Measurements from ENCODE around the gene NUDT17.

The NUDT17 gene

DNA sequence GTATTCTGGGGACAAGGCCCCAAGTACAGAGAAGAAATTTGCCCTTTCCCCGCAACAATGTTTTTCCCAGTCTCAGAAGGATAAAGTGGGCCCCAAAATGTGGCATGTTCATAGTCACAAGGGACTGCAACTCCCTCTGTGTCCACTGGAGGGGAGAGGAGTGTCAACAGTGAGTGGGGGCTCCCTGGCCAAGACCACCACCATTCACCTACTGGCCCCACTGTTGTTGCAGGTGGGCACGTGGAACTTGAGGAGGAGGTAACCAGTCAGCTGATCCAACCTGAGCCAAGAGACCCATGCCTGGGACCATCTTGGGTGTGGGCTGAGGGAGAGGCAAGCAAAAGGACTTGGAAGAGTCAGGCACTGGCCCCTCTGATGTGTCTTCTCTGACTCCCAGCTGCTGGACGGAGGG lies 777 bp downstream of the NUDT17 start:
- Histone ChIP-seq H3K27me3 (no peaks in the 10 kb centered on the region), H3K9me3 (no peaks in the 10 kb centered on the region), H3K4me1 (no peaks in the 10 kb centered on the region), H3K4me3 (ENCODE audit: low read depth, low read length) (peak overlapping the region; percentile 77), H3K36me3 (peaks cover 9% of the 10 kb centered on the region)
- TF ChIP-seq, protein P1, sequence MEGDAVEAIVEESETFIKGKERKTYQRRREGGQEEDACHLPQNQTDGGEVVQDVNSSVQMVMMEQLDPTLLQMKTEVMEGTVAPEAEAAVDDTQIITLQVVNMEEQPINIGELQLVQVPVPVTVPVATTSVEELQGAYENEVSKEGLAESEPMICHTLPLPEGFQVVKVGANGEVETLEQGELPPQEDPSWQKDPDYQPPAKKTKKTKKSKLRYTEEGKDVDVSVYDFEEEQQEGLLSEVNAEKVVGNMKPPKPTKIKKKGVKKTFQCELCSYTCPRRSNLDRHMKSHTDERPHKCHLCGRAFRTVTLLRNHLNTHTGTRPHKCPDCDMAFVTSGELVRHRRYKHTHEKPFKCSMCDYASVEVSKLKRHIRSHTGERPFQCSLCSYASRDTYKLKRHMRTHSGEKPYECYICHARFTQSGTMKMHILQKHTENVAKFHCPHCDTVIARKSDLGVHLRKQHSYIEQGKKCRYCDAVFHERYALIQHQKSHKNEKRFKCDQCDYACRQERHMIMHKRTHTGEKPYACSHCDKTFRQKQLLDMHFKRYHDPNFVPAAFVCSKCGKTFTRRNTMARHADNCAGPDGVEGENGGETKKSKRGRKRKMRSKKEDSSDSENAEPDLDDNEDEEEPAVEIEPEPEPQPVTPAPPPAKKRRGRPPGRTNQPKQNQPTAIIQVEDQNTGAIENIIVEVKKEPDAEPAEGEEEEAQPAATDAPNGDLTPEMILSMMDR (IDR thresholded peaks at IDR 0.05; ENCODE audit: low read depth, low read length) = peak; percentile 75
- peak; percentile 36 for DNase-seq

DNA sequence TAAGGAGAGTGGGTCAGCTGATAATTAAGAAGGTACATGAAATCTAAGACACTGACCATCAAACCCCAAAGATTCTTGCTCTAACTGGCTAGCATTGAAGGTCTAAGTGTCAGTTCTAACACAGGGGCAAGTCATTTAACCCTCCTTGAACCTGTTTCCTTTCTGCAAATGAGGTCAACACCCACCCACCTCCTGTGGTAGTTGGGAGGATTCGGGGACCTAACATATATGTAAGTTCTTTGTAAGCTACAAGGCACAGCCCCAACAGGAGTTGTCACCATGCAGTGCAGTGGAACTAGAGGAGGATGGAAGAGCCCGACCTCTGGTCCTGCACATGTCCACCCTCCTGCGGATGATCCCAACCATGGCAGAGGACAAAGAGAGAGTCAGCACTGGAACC lies 2.4 kb downstream of the NUDT17 start:
- no peaks in the 10 kb centered on the region for H3K4me1 ChIP-seq
- H3K36me3 ChIP-seq = peaks cover 1% of the 10 kb centered on the region; the same call in 1 of the 2 replicates
- no peaks in the 10 kb centered on the region for H3K27me3 ChIP-seq
- no peaks in the 10 kb centered on the region for H3K9me3 ChIP-seq
- DNase-seq = no peak
- no peak overlapping the region for H3K4me3 ChIP-seq (ENCODE audit: low read depth, low read length)
- TF ChIP-seq, protein P1 (IDR thresholded peaks at IDR 0.05; ENCODE audit: low read depth, low read length) = no peak

DNA sequence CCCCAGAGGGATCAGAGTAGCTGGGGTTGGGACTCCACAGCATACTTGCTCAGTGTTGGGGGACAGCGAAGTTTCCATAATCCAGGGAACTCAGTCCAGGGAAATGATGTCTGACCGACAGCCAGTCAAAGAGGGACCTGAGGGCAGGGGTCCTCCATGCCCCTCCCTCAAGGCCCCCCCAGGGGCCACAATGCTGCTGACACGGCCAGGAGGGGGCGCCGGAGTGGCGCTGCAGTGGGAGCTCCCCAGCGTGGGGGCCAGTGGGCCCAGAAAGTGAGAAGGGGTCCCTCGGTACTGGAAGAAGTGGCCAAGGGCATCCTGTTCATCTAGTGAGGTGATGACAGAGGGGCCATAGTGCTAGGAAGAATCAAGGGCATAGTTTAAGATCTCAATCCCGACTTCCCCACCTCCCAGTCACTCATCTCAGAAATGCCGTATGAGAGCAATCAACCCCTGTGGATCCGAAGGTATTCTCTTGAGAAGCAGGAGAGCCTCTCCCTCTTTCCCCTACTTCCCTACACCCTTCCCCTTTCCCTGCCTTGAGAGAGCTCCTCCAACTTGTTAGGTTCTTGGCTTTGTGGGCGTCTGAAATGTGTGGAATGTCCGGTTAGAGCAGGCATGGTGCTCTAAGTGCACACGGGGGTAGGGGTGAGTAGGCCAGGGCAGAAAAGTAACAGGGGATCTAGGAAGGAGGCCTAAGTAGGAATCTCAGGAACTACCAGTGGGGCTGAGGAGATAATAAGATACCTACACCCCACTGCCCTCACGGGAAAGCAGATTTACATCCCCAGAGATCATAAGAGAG lies 4.1 kb downstream of the NUDT17 start:
- Histone ChIP-seq H3K36me3 (peaks cover 8% of the 10 kb centered on the region), H3K27me3 (no peaks in the 10 kb centered on the region), H3K4me3 (ENCODE audit: low read depth, low read length) (no peak overlapping the region), H3K4me1 (no peaks in the 10 kb centered on the region), H3K9me3 (no peaks in the 10 kb centered on the region)
- no peak for DNase-seq
- TF ChIP-seq, protein P1 (IDR thresholded peaks at IDR 0.05; ENCODE audit: low read depth, low read length) = peak; percentile 37

DNA sequence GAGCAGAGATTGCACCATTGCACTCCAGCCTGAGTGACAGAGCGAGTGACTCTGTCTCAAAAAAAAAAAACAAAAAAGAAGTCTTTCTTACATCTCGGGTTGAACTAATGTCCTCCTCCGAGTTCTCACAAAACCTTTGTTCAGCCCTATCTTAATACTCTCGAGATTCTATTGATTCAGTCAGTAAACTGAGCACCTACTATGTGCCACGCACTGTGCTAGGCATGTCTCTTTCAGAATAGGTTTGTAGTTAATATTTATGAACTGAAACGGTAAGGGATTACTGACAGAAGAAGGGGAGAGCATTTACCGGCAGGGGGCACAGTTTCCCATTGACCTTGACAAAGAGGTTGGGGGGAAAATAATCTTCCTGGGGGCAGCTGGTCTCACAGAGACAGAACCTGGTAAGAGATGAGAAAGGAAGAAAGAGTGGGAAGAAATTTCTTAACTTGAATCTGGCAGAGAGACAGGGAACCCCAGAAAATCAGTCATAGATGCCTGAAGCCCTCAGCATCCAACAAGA lies 10.1 kb downstream of the NUDT17 start:
- Histone ChIP-seq H3K4me3 (ENCODE audit: low read depth, low read length) (no peak overlapping the region), H3K36me3 (peaks cover 8% of the 10 kb centered on the region), H3K4me1 (no peaks in the 10 kb centered on the region), H3K9me3 (no peaks in the 10 kb centered on the region), H3K27me3 (no peaks in the 10 kb centered on the region)
- TF ChIP-seq, protein P1 (IDR thresholded peaks at IDR 0.05; ENCODE audit: low read depth, low read length) = no peak
- no peak for DNase-seq

DNA sequence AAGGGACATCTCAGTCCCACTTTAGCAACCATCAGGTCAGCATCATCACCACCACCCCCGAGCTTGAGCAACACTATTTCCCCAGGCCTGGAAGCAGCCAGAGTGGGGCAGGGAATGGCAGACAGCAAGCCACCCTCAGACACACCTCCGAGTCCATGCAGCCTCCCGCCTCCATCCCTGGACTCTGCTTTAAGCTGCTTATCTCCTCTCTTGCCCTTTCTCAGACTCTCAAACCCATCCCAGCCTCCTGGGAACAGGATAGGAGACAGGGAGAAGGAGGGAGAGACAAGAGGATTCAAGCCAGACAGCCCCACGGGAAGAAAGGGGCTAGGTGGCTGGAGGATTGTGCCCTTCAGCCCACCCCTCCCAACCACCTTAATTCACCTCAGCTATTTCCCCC lies 11.7 kb downstream of the NUDT17 start:
- Histone ChIP-seq H3K4me3 (ENCODE audit: low read depth, low read length) (no peak overlapping the region), H3K4me1 (no peaks in the 10 kb centered on the region), H3K36me3 (peaks cover 8% of the 10 kb centered on the region), H3K9me3 (no peaks in the 10 kb centered on the region), H3K27me3 (no peaks in the 10 kb centered on the region)
- no peak for DNase-seq
- TF ChIP-seq, protein P1 (IDR thresholded peaks at IDR 0.05; ENCODE audit: low read depth, low read length) = no peak

DNA sequence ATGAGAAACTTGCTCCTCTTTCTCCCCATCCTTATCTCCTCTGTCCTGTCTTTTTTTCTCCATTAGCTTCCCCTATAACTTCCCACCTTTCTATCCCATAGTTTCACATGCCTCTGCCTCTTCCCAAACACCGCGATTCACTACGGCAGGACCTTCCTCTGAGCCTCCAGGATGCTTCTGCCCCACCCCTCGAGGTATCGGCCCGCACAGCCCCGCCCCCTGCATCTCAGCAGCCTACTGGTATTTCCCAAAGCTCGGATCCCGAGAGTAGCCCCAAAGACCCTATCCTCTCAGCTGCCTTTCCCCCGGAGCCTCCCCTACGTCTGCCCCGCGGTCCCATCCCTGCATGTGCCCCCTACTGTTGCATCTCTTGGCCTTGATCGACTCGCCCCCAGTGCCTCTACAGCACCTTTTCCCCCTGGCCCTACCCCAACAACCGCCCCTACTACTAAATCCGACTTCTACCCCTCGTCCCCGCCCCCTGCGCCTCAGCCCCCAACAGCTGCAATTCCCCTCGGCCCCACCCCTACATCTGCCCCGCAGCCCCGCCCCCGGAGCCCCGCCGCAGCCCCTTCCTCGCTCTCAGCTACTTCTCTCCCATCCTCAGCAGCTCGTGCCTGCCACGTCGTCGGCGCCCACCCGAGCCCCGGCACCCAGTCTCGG lies 12.9 kb downstream of the NUDT17 start:
- TF ChIP-seq, protein P1 (IDR thresholded peaks at IDR 0.05; ENCODE audit: low read depth, low read length) = peak; percentile 2; the same call in 1 of the 2 replicates
- Histone ChIP-seq H3K9me3 (no peaks in the 10 kb centered on the region), H3K4me3 (ENCODE audit: low read depth, low read length) (peak overlapping the region; percentile 99), H3K27me3 (no peaks in the 10 kb centered on the region), H3K4me1 (no peaks in the 10 kb centered on the region), H3K36me3 (peaks cover 4% of the 10 kb centered on the region)
- DNase-seq = peak; percentile 81
